Esophagus squamous epithelium (tissue), 4 donors: ENCODE measurements around the gene MOB3A.

ENCODE experiments used
- POLR2A ChIP-seq, 4 donors: fragments of 450-650 bp; IDR thresholded peaks; one replicate each; pipeline ENCODE4 v1.6.1; 2017; ENCODE audit warnings: antibody characterized with exemption in 4 of 4, mild to moderate bottlenecking in 4 of 4, moderate library complexity in 3 of 4
- TF ChIP-seq, protein P1 (sequence below), 6 experiments: fragments of 450-650 bp in 4 of 6; fragments of 200-600 bp in 2 of 6; sonication (generic) in 2 of 6; IDR thresholded peaks; one replicate each; pipeline ENCODE4 v1.5.1; 2016 to 2019; ENCODE audit warnings: antibody characterized with exemption in 6 of 6, mild to moderate bottlenecking in 4 of 6, moderate library complexity in 4 of 6

DNA sequence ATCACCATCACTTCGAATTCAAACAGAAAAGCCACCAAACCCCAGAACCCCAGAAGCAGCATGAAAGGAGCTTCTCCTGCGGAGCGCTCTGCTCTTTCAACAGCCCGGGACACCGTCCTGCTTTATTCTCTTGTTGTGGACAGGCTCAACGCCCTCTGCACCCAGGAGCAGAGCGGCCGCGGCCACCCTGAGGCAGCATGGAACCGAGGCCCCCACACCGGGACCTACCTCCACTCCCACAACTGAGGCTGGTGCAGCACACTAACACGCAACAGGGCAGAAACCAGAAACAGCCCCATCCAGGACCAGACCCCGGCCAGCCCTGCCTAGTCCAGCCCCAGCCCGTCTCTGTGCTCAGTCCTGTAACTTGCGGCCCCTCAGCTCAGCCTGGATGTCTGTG, 48.1 kb upstream of the MOB3A start:
- TF ChIP-seq, protein P1, sequence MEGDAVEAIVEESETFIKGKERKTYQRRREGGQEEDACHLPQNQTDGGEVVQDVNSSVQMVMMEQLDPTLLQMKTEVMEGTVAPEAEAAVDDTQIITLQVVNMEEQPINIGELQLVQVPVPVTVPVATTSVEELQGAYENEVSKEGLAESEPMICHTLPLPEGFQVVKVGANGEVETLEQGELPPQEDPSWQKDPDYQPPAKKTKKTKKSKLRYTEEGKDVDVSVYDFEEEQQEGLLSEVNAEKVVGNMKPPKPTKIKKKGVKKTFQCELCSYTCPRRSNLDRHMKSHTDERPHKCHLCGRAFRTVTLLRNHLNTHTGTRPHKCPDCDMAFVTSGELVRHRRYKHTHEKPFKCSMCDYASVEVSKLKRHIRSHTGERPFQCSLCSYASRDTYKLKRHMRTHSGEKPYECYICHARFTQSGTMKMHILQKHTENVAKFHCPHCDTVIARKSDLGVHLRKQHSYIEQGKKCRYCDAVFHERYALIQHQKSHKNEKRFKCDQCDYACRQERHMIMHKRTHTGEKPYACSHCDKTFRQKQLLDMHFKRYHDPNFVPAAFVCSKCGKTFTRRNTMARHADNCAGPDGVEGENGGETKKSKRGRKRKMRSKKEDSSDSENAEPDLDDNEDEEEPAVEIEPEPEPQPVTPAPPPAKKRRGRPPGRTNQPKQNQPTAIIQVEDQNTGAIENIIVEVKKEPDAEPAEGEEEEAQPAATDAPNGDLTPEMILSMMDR (IDR thresholded peaks at IDR 0.05), result no peak
- TF ChIP-seq POLR2A (IDR thresholded peaks at IDR 0.05), result no peak
